ENCODE results near the gene C16orf74. TPM values are rescaled to one million over a fixed set of nuclear protein-coding genes. Genes with fewer than 3 reads are reported as not detected.
A peak's percentile ranks its signal among the peaks of the same experiment; 100 is the strongest.

Gene C16orf74
- polyA plus RNA-seq, 1 donor (not counting 4 experiments of a cell fraction or from before 2014, with no cell fraction given), result 35.3 TPM

GRCh38 chr16:85759631-85760419, 8.9 kb upstream of the C16orf74 start:
- Histone ChIP-seq H3K36me3 (ENCODE audit: control insufficient read depth in 2 of 2, extremely low read depth in 1 of 2, insufficient read depth in 2 of 2, low read length in 2 of 2) (no peaks in the 10 kb centered on the region), H3K9me3 (ENCODE audit: control insufficient read depth, low read depth, low read length) (no peaks in the 10 kb centered on the region), H4K20me1 (ENCODE audit: control insufficient read depth, extremely low read depth, insufficient read depth, low read length) (no peaks in the 10 kb centered on the region), H3K9ac (ENCODE audit: control insufficient read depth, extremely low read depth, insufficient read depth, low read length) (no peak overlapping the region), H3K4me1 (ENCODE audit: control insufficient read depth, extremely low read depth, insufficient read depth, low read length) (peaks cover 20% of the 10 kb centered on the region), H3K27ac (ENCODE audit: control insufficient read depth, insufficient read depth, low read length) (no peak overlapping the region), H3K9me1 (ENCODE audit: control insufficient read depth, extremely low read depth, insufficient read depth, low read length) (no peaks in the 10 kb centered on the region), H3K79me2 (ENCODE audit: control insufficient read depth, insufficient read depth, low read length) (no peaks in the 10 kb centered on the region), H3K4me3 (ENCODE audit: control insufficient read depth in 2 of 3, extremely low read depth in 1 of 3, insufficient read depth in 2 of 3, low read depth in 1 of 3, low read length in 3 of 3) (no peak overlapping the region), H3K4me2 (ENCODE audit: control insufficient read depth, extremely low read depth, insufficient read depth, low read depth, low read length) (no peak overlapping the region), H3K27me3 (ENCODE audit: control insufficient read depth, extremely low read depth, insufficient read depth, low read length) (no peaks in the 10 kb centered on the region), H2AFZ (ENCODE audit: control insufficient read depth, low read length) (no peak overlapping the region)
- TF ChIP-seq EZH2 (IDR thresholded peaks at IDR 0.05; ENCODE audit: low read length) (no peak), CTCF (optimal IDR thresholded peaks at IDR 0.05 in 1 of 3, IDR thresholded peaks at IDR 0.05 in 1 of 3, conservative IDR thresholded peaks at IDR 0.05 in 1 of 3; ENCODE audit: extremely low read depth in 1 of 3, insufficient read depth in 2 of 3, low read length in 3 of 3) (peak; percentile 73 to 96 (median 95))
- FAIRE-seq (no peak), DNase-seq (ENCODE audit: low read depth, low spot score) (no peak)
- dilution Hi-C loops (cut with MboI; ENCODE audit: extremely low pct_ligation_motif_present, low sequenced_read_pairs), result no loop called here

GRCh38 chr16:85759136-85759535, 8.2 kb upstream of the C16orf74 start:
- Histone ChIP-seq H3K36me3 (ENCODE audit: control insufficient read depth in 2 of 2, extremely low read depth in 1 of 2, insufficient read depth in 2 of 2, low read length in 2 of 2) (no peaks in the 10 kb centered on the region), H3K9ac (ENCODE audit: control insufficient read depth, extremely low read depth, insufficient read depth, low read length) (no peak overlapping the region), H3K4me3 (ENCODE audit: control insufficient read depth in 2 of 3, extremely low read depth in 1 of 3, insufficient read depth in 2 of 3, low read depth in 1 of 3, low read length in 3 of 3) (no peak overlapping the region), H3K79me2 (ENCODE audit: control insufficient read depth, insufficient read depth, low read length) (no peaks in the 10 kb centered on the region), H2AFZ (ENCODE audit: control insufficient read depth, low read length) (no peak overlapping the region), H3K9me1 (ENCODE audit: control insufficient read depth, extremely low read depth, insufficient read depth, low read length) (no peaks in the 10 kb centered on the region), H4K20me1 (ENCODE audit: control insufficient read depth, extremely low read depth, insufficient read depth, low read length) (no peaks in the 10 kb centered on the region), H3K4me2 (ENCODE audit: control insufficient read depth, extremely low read depth, insufficient read depth, low read depth, low read length) (no peak overlapping the region), H3K9me3 (ENCODE audit: control insufficient read depth, low read depth, low read length) (no peaks in the 10 kb centered on the region), H3K27ac (ENCODE audit: control insufficient read depth, insufficient read depth, low read length) (no peak overlapping the region), H3K4me1 (ENCODE audit: control insufficient read depth, extremely low read depth, insufficient read depth, low read length) (peaks cover 21% of the 10 kb centered on the region), H3K27me3 (ENCODE audit: control insufficient read depth, extremely low read depth, insufficient read depth, low read length) (no peaks in the 10 kb centered on the region)
- FAIRE-seq (no peak), DNase-seq (ENCODE audit: low read depth, low spot score) (no peak)
- dilution Hi-C loops (cut with MboI; ENCODE audit: extremely low pct_ligation_motif_present, low sequenced_read_pairs), result no loop called here
- TF ChIP-seq CTCF (optimal IDR thresholded peaks at IDR 0.05 in 1 of 3, IDR thresholded peaks at IDR 0.05 in 1 of 3, conservative IDR thresholded peaks at IDR 0.05 in 1 of 3; ENCODE audit: extremely low read depth in 1 of 3, insufficient read depth in 2 of 3, low read length in 3 of 3) (no peak), EZH2 (IDR thresholded peaks at IDR 0.05; ENCODE audit: low read length) (no peak)

Data from keratinocyte (primary cell).